HEK293 (cell line): ENCODE data around the gene CTSO.

ENCODE experiments used
- CTCF ChIA-PET: fragments of 350-600 bp; formaldehyde crosslinking; extraction: SDS; loops from one replicate; lab custom pipeline; 2021; ENCODE audit warnings: antibody characterized with exemption; lab: Yijun Ruan, JAX
- POLR2A ChIA-PET: fragments of 300-600 bp; formaldehyde crosslinking; extraction: SDS; loops from one replicate; lab custom pipeline; 2020; ENCODE audit warnings: antibody characterized with exemption, inconsistent platforms; lab: Yijun Ruan, JAX
- H3K27ac ChIP-seq: fragments of 200-500 bp; sonication (Bioruptor generic); 2 replicates; pipeline ENCODE4 v1.5.1; 2014; ENCODE audit warnings: low read depth, low read length, control low read depth, inconsistent platforms; ENCODE audit errors: extremely low read depth
- H3K36me3 ChIP-seq, 2 experiments: fragments of 200-500 bp in 1 of 2; sonication (Bioruptor generic) in 1 of 2; 1 replicate in 1 of 2; 2 replicates in 1 of 2; pipeline ENCODE4 v1.5.1; 2014 to 2017; ENCODE audit warnings: inconsistent platforms in 2 of 2, low read length in 2 of 2; ENCODE audit not compliant: control insufficient read depth in 2 of 2, insufficient read depth in 1 of 2
- H3K4me1 ChIP-seq: fragments of 200-500 bp; sonication (Bioruptor generic); 2 replicates; pipeline ENCODE4 v1.5.1; 2014; ENCODE audit warnings: mild to moderate bottlenecking, low read length, inconsistent platforms; ENCODE audit not compliant: control insufficient read depth, insufficient read depth
- H3K4me3 ChIP-seq: 2 replicates; pipeline ENCODE4 v1.5.1; 2011; ENCODE audit warnings: low read depth, mild to moderate bottlenecking, control low read depth, low read length, moderate library complexity
- H3K9me3 ChIP-seq: fragments of 200-500 bp; sonication (Bioruptor generic); 2 replicates; pipeline ENCODE4 v1.5.1; 2014; ENCODE audit warnings: low read depth, low read length, inconsistent platforms; ENCODE audit not compliant: control insufficient read depth, insufficient read depth
- KLF7 ChIP-seq: fragments of 450-650 bp; formaldehyde crosslinking; IDR thresholded peaks from 2 replicates; pipeline ENCODE4 v1.5.1; 2016; ENCODE audit warnings: missing biosample characterization, missing genetic modification characterization, borderline replicate concordance
- MYNN ChIP-seq: fragments of 450-650 bp; formaldehyde crosslinking; IDR thresholded peaks from 2 replicates; pipeline ENCODE4 v1.5.1; 2016; ENCODE audit warnings: missing biosample characterization, missing genetic modification characterization, borderline replicate concordance
- SP7 ChIP-seq: fragments of 450-650 bp; formaldehyde crosslinking; IDR thresholded peaks from 2 replicates; pipeline ENCODE4 v1.5.1; 2016; ENCODE audit warnings: missing biosample characterization, missing genetic modification characterization
- YY2 ChIP-seq: fragments of 450-650 bp; formaldehyde crosslinking; IDR thresholded peaks from 2 replicates; pipeline ENCODE4 v1.5.1; 2016; ENCODE audit warnings: missing biosample characterization, missing genetic modification characterization
- ZBTB1 ChIP-seq: fragments of 450-650 bp; formaldehyde crosslinking; IDR thresholded peaks from 2 replicates; pipeline ENCODE4 v1.5.1; 2016; ENCODE audit warnings: missing biosample characterization, missing genetic modification characterization
- ZBTB8A ChIP-seq: fragments of 450-650 bp; formaldehyde crosslinking; IDR thresholded peaks from 2 replicates; pipeline ENCODE4 v1.5.1; 2016; ENCODE audit warnings: missing biosample characterization, missing genetic modification characterization
- ZFP41 ChIP-seq: fragments of 450-650 bp; formaldehyde crosslinking; IDR thresholded peaks from 2 replicates; pipeline ENCODE4 v1.5.1; 2016; ENCODE audit warnings: missing biosample characterization, missing genetic modification characterization, borderline replicate concordance
- ZNF132 ChIP-seq: fragments of 450-650 bp; formaldehyde crosslinking; IDR thresholded peaks from 2 replicates; pipeline ENCODE4 v1.5.1; 2017; ENCODE audit warnings: missing biosample characterization, missing genetic modification characterization, borderline replicate concordance
- ZNF140 ChIP-seq: fragments of 450-650 bp; formaldehyde crosslinking; IDR thresholded peaks from 2 replicates; pipeline ENCODE4 v1.5.1; 2016; ENCODE audit warnings: missing biosample characterization, missing genetic modification characterization
- ZNF175 ChIP-seq: fragments of 450-650 bp; formaldehyde crosslinking; IDR thresholded peaks from 2 replicates; pipeline ENCODE4 v1.5.1; 2016; ENCODE audit warnings: missing biosample characterization, missing genetic modification characterization
- ZNF280C ChIP-seq: fragments of 450-650 bp; formaldehyde crosslinking; IDR thresholded peaks from 2 replicates; pipeline ENCODE4 v1.5.1; 2016; ENCODE audit warnings: missing biosample characterization, missing genetic modification characterization
- ZNF394 ChIP-seq: fragments of 450-650 bp; formaldehyde crosslinking; IDR thresholded peaks from 2 replicates; pipeline ENCODE4 v1.5.1; 2016; ENCODE audit warnings: missing biosample characterization, missing genetic modification characterization, mild to moderate bottlenecking, moderate library complexity, borderline replicate concordance
- ZNF398 ChIP-seq: fragments of 450-650 bp; formaldehyde crosslinking; IDR thresholded peaks from 2 replicates; pipeline ENCODE4 v1.5.1; 2017; ENCODE audit warnings: missing biosample characterization, missing genetic modification characterization
- ZNF518A ChIP-seq: fragments of 450-650 bp; formaldehyde crosslinking; conservative IDR thresholded peaks from 2 replicates; pipeline ENCODE4 v1.5.1; 2016; ENCODE audit warnings: low read depth, missing biosample characterization, missing genetic modification characterization
- ZNF548 ChIP-seq: fragments of 450-650 bp; formaldehyde crosslinking; IDR thresholded peaks from 2 replicates; pipeline ENCODE4 v1.5.1; 2016; ENCODE audit warnings: missing biosample characterization, missing genetic modification characterization
- ZNF561 ChIP-seq: fragments of 450-650 bp; IDR thresholded peaks from 2 replicates; pipeline ENCODE4 v1.5.1; 2018; ENCODE audit warnings: missing biosample characterization, missing genetic modification characterization, borderline replicate concordance
- ZNF629 ChIP-seq: fragments of 450-650 bp; formaldehyde crosslinking; IDR thresholded peaks from 2 replicates; pipeline ENCODE4 v1.5.1; 2017; ENCODE audit warnings: missing biosample characterization, missing genetic modification characterization
- ZNF654 ChIP-seq: fragments of 450-650 bp; formaldehyde crosslinking; IDR thresholded peaks from 2 replicates; pipeline ENCODE4 v1.5.1; 2016; ENCODE audit warnings: low read depth, missing biosample characterization, missing genetic modification characterization
- ZNF776 ChIP-seq: fragments of 450-650 bp; formaldehyde crosslinking; IDR thresholded peaks from 2 replicates; pipeline ENCODE4 v1.5.0; 2017; ENCODE audit warnings: missing biosample characterization, missing genetic modification characterization, borderline replicate concordance
- ZNF843 ChIP-seq: fragments of 450-650 bp; formaldehyde crosslinking; IDR thresholded peaks from 2 replicates; pipeline ENCODE4 v1.5.1; 2016; ENCODE audit warnings: missing biosample characterization, missing genetic modification characterization
- ZSCAN23 ChIP-seq: fragments of 450-650 bp; formaldehyde crosslinking; IDR thresholded peaks from 2 replicates; pipeline ENCODE4 v1.5.1; 2016; ENCODE audit warnings: missing biosample characterization, missing genetic modification characterization
- ZSCAN30 ChIP-seq: fragments of 450-650 bp; IDR thresholded peaks from 2 replicates; pipeline ENCODE4 v1.5.1; 2018; ENCODE audit warnings: missing biosample characterization, mild to moderate bottlenecking, missing genetic modification characterization, moderate library complexity

CTSO gene

GRCh38 chr4:155879767-155880166, 73.9 kb downstream of the CTSO start (continued):
- TF ChIP-seq ZNF518A (tag by site-specific recombination) = no peak
- no peak for TF ChIP-seq ZNF843 (tag by site-specific recombination)
- TF ChIP-seq ZNF654 (tag by site-specific recombination) = no peak
- no peak for TF ChIP-seq KLF7 (tag by site-specific recombination)
- no peak for TF ChIP-seq ZNF776 (tag by site-specific recombination)
- TF ChIP-seq SP7 (tag by site-specific recombination) = no peak
- no peak for TF ChIP-seq ZNF398 (tag by site-specific recombination)
- TF ChIP-seq ZNF280C = no peak
- TF ChIP-seq ZBTB8A = no peak
- no peak for TF ChIP-seq MYNN (tag by site-specific recombination)
- no peak for TF ChIP-seq ZSCAN30 (tag by site-specific recombination)
- TF ChIP-seq ZNF175 (tag by site-specific recombination) = no peak
- no peak for TF ChIP-seq ZNF629
- no peak for TF ChIP-seq ZNF561 (tag by site-specific recombination)
- TF ChIP-seq ZNF394 (tag by site-specific recombination) = no peak
- no peak for TF ChIP-seq ZSCAN23
- TF ChIP-seq, all 188 proteins: peak for 0

GRCh38 chr4:155878611-155879010, 75.1 kb downstream of the CTSO start:
- no peak overlapping the region for H3K4me3 ChIP-seq
- H3K4me1 ChIP-seq = no peaks in the 10 kb centered on the region
- TF ChIP-seq ZBTB1 (no peak), ZNF132 (tag by site-specific recombination) (no peak), ZNF518A (tag by site-specific recombination) (no peak), ZFP41 (tag by site-specific recombination) (no peak), ZNF140 (tag by site-specific recombination) (no peak), ZNF548 (no peak), YY2 (tag by site-specific recombination) (no peak)
- ChIA-PET CTCF (no interaction called here), POLR2A (no interaction called here)
- no peaks in the 10 kb centered on the region for H3K9me3 ChIP-seq
- no peak overlapping the region for H3K27ac ChIP-seq
- no peaks in the 10 kb centered on the region for H3K36me3 ChIP-seq
